ENCODE data around the gene PRRX2. TPM values are rescaled to one million over a fixed set of nuclear protein-coding genes. Genes with fewer than 3 reads are reported as not detected.

Gene PRRX2
- polyA plus RNA-seq, 1 donor (not counting 4 experiments of a cell fraction or from before 2014, with no cell fraction given) = not detected

- TF ChIP-seq CTCF (optimal IDR thresholded peaks at IDR 0.05 in 1 of 3, IDR thresholded peaks at IDR 0.05 in 1 of 3, conservative IDR thresholded peaks at IDR 0.05 in 1 of 3; ENCODE audit: extremely low read depth in 1 of 3, insufficient read depth in 2 of 3, low read length in 3 of 3) = no peak
- TF ChIP-seq EZH2 (IDR thresholded peaks at IDR 0.05; ENCODE audit: low read length) = no peak
Measured at GRCh38 chr9:129718647-129719046, 53.2 kb downstream of the PRRX2 start.

GRCh38 chr9:129719135-129719534 is 53.7 kb downstream of the PRRX2 start:
- dilution Hi-C loops (cut with MboI; ENCODE audit: extremely low pct_ligation_motif_present, low sequenced_read_pairs) = no loop called here
- no peak for TF ChIP-seq CTCF (optimal IDR thresholded peaks at IDR 0.05 in 1 of 3, IDR thresholded peaks at IDR 0.05 in 1 of 3, conservative IDR thresholded peaks at IDR 0.05 in 1 of 3; ENCODE audit: extremely low read depth in 1 of 3, insufficient read depth in 2 of 3, low read length in 3 of 3)
- no peak for TF ChIP-seq EZH2 (IDR thresholded peaks at IDR 0.05; ENCODE audit: low read length)
- Histone ChIP-seq H3K4me3 (ENCODE audit: control insufficient read depth in 2 of 3, extremely low read depth in 1 of 3, insufficient read depth in 2 of 3, low read depth in 1 of 3, low read length in 3 of 3) (no peak overlapping the region), H3K4me1 (ENCODE audit: control insufficient read depth, extremely low read depth, insufficient read depth, low read length) (no peaks in the 10 kb centered on the region), H2AFZ (ENCODE audit: control insufficient read depth, low read length) (no peak overlapping the region), H3K27ac (ENCODE audit: control insufficient read depth, insufficient read depth, low read length) (no peak overlapping the region), H4K20me1 (ENCODE audit: control insufficient read depth, extremely low read depth, insufficient read depth, low read length) (no peaks in the 10 kb centered on the region), H3K27me3 (ENCODE audit: control insufficient read depth, extremely low read depth, insufficient read depth, low read length) (no peaks in the 10 kb centered on the region), H3K79me2 (ENCODE audit: control insufficient read depth, insufficient read depth, low read length) (no peaks in the 10 kb centered on the region), H3K9me1 (ENCODE audit: control insufficient read depth, extremely low read depth, insufficient read depth, low read length) (no peaks in the 10 kb centered on the region), H3K4me2 (ENCODE audit: control insufficient read depth, extremely low read depth, insufficient read depth, low read depth, low read length) (no peak overlapping the region), H3K9ac (ENCODE audit: control insufficient read depth, extremely low read depth, insufficient read depth, low read length) (no peak overlapping the region), H3K36me3 (ENCODE audit: control insufficient read depth in 2 of 2, extremely low read depth in 1 of 2, insufficient read depth in 2 of 2, low read length in 2 of 2) (no peaks in the 10 kb centered on the region), H3K9me3 (ENCODE audit: control insufficient read depth, low read depth, low read length) (no peaks in the 10 kb centered on the region)
- DNase-seq (ENCODE audit: low read depth, low spot score) (no peak), FAIRE-seq (no peak)

More at GRCh38 chr9:129718647-129719046, 53.2 kb downstream of the PRRX2 start:
- no peak for DNase-seq (ENCODE audit: low read depth, low spot score)
- Histone ChIP-seq H3K36me3 (ENCODE audit: control insufficient read depth in 2 of 2, extremely low read depth in 1 of 2, insufficient read depth in 2 of 2, low read length in 2 of 2) (no peaks in the 10 kb centered on the region), H3K9ac (ENCODE audit: control insufficient read depth, extremely low read depth, insufficient read depth, low read length) (no peak overlapping the region), H2AFZ (ENCODE audit: control insufficient read depth, low read length) (no peak overlapping the region), H3K4me1 (ENCODE audit: control insufficient read depth, extremely low read depth, insufficient read depth, low read length) (no peaks in the 10 kb centered on the region), H3K9me1 (ENCODE audit: control insufficient read depth, extremely low read depth, insufficient read depth, low read length) (no peaks in the 10 kb centered on the region), H3K4me2 (ENCODE audit: control insufficient read depth, extremely low read depth, insufficient read depth, low read depth, low read length) (no peak overlapping the region), H4K20me1 (ENCODE audit: control insufficient read depth, extremely low read depth, insufficient read depth, low read length) (no peaks in the 10 kb centered on the region), H3K27me3 (ENCODE audit: control insufficient read depth, extremely low read depth, insufficient read depth, low read length) (no peaks in the 10 kb centered on the region), H3K27ac (ENCODE audit: control insufficient read depth, insufficient read depth, low read length) (no peak overlapping the region), H3K4me3 (ENCODE audit: control insufficient read depth in 2 of 3, extremely low read depth in 1 of 3, insufficient read depth in 2 of 3, low read depth in 1 of 3, low read length in 3 of 3) (no peak overlapping the region), H3K79me2 (ENCODE audit: control insufficient read depth, insufficient read depth, low read length) (no peaks in the 10 kb centered on the region), H3K9me3 (ENCODE audit: control insufficient read depth, low read depth, low read length) (no peaks in the 10 kb centered on the region)
- dilution Hi-C loops (cut with MboI; ENCODE audit: extremely low pct_ligation_motif_present, low sequenced_read_pairs) = no loop called here
- FAIRE-seq = no peak
